CD14-positive monocyte (primary cell): ENCODE data around the gene YTHDC2. TPM values are rescaled to one million over a fixed set of nuclear protein-coding genes. Genes with fewer than 3 reads are reported as not detected.

Experiments used
- DNase-seq, 3 donors: peaks; one replicate each; pipeline ENCODE4 v3.0.0-alpha.2; 2011 to 2022
- H2AFZ ChIP-seq: 2 replicates; pipeline ENCODE4 v1.6.0; 2012; ENCODE audit warnings: mild to moderate bottlenecking, low read depth, low read length, inconsistent platforms; ENCODE audit not compliant: insufficient read depth, poor library complexity, severe bottlenecking
- H3K27ac ChIP-seq, 2 donors: 1 replicate in 1 of 2; 2 replicates in 1 of 2; pipeline ENCODE4 v1.5.1; 2012 to 2013; ENCODE audit warnings: low read length in 2 of 2, control low read depth in 1 of 2, inconsistent platforms in 1 of 2, low read depth in 1 of 2, mild to moderate bottlenecking in 1 of 2
- H3K27me3 ChIP-seq, 2 donors: one replicate each; pipeline versions ENCODE4 v1.6.0 to v1.6.1; 2011 to 2013; ENCODE audit warnings: low read length in 2 of 2; ENCODE audit not compliant: control insufficient read depth in 2 of 2, insufficient read depth in 2 of 2
- H3K36me3 ChIP-seq, 2 donors: replicated peaks in 1 of 2; 1 replicate in 1 of 2; 2 replicates in 1 of 2; pipeline versions ENCODE4 v1.5.1 to v1.6.1; 2012 to 2013; ENCODE audit warnings: low read length in 2 of 2, control low read depth in 1 of 2, inconsistent platforms in 1 of 2, mild to moderate bottlenecking in 1 of 2; ENCODE audit not compliant: insufficient read depth in 2 of 2, control insufficient read depth in 1 of 2
- H3K4me1 ChIP-seq, 2 donors: 1 replicate in 1 of 2; 2 replicates in 1 of 2; pipeline versions ENCODE4 v1.5.1 to v1.6.1; 2012 to 2013; ENCODE audit warnings: low read length in 2 of 2, control low read depth in 1 of 2, inconsistent platforms in 1 of 2, mild to moderate bottlenecking in 1 of 2, moderate library complexity in 1 of 2; ENCODE audit not compliant: insufficient read depth in 2 of 2, control insufficient read depth in 1 of 2
- H3K4me2 ChIP-seq: replicated peaks from 2 replicates; pipeline ENCODE3; 2012; ENCODE audit warnings: low read length, moderate library complexity, mild to moderate bottlenecking; ENCODE audit not compliant: poor library complexity, severe bottlenecking; ENCODE audit errors: extremely low read depth
- H3K4me3 ChIP-seq, 3 experiments: fragments of 200-600 bp in 1 of 3; sonication (generic) in 1 of 3; replicated peaks in 1 of 3; 1 replicate in 2 of 3; 2 replicates in 1 of 3; pipeline ENCODE4 v1.5.1; 2011 to 2013; ENCODE audit warnings: low read length in 3 of 3, mild to moderate bottlenecking in 3 of 3, control low read depth in 2 of 3, low read depth in 2 of 3, inconsistent platforms in 1 of 3, moderate library complexity in 1 of 3
- H3K79me2 ChIP-seq: 2 replicates; pipeline ENCODE4 v1.6.0; 2012; ENCODE audit warnings: mild to moderate bottlenecking, control low read depth, inconsistent platforms, low read length, moderate library complexity; ENCODE audit not compliant: insufficient read depth
- H3K9ac ChIP-seq: 2 replicates; pipeline ENCODE4 v1.6.0; 2017; ENCODE audit warnings: low read length, mild to moderate bottlenecking; ENCODE audit not compliant: insufficient read depth, poor library complexity, severe bottlenecking
- H3K9me3 ChIP-seq, 2 donors: replicated peaks in 1 of 2; 1 replicate in 1 of 2; 2 replicates in 1 of 2; pipeline versions ENCODE4 v1.5.1 to v1.6.1; 2012 to 2013; ENCODE audit warnings: low read length in 2 of 2, control low read depth in 1 of 2; ENCODE audit not compliant: control insufficient read depth in 1 of 2, insufficient read depth in 1 of 2
- H4K20me1 ChIP-seq: 2 replicates; pipeline ENCODE4 v1.6.0; 2012; ENCODE audit warnings: mild to moderate bottlenecking, low read length, control low read depth, moderate library complexity; ENCODE audit not compliant: insufficient read depth
- H3K27ac Mint-ChIP-seq, 7 donors: one replicate each; pipeline ENCODE4 v1.8.0; 2020; ENCODE audit warnings: mild to moderate bottlenecking in 7 of 7, mixed read lengths in 7 of 7, moderate library complexity in 6 of 7, inconsistent platforms in 2 of 7
- H3K27me3 Mint-ChIP-seq, 3 donors: one replicate each; pipeline ENCODE4 v1.8.0; 2021 to 2022; ENCODE audit warnings: low read depth in 3 of 3, mild to moderate bottlenecking in 3 of 3, mixed read lengths in 3 of 3, moderate library complexity in 3 of 3, inconsistent platforms in 1 of 3
- H3K36me3 Mint-ChIP-seq, 2 donors: one replicate each; pipeline ENCODE4 v1.8.0; 2020; ENCODE audit warnings: mixed read lengths in 2 of 2, inconsistent platforms in 1 of 2, mild to moderate bottlenecking in 1 of 2
- H3K4me1 Mint-ChIP-seq: one replicate; pipeline ENCODE4 v1.8.0; 2020; ENCODE audit warnings: mild to moderate bottlenecking, mixed read lengths
- H3K4me3 Mint-ChIP-seq, 2 donors: one replicate each; pipeline ENCODE4 v1.8.0; 2020; ENCODE audit warnings: mild to moderate bottlenecking in 2 of 2, mixed read lengths in 2 of 2, moderate library complexity in 1 of 2
- H3K9me3 Mint-ChIP-seq, 7 donors: one replicate each; pipeline ENCODE4 v1.8.0; 2020 to 2022; ENCODE audit warnings: mixed read lengths in 7 of 7, mild to moderate bottlenecking in 6 of 7, moderate library complexity in 6 of 7, inconsistent platforms in 2 of 7
- CTCF ChIP-seq: fragments of 200-600 bp; IDR thresholded peaks from one replicate; pipeline ENCODE4 v1.8.0; 2022; ENCODE audit warnings: antibody characterized with exemption, mild to moderate bottlenecking
- WGBS: methylation state at CpG from one replicate; pipeline ENCODE4 v1.1.5; 2013; ENCODE audit warnings: missing lambda C conversion rate; ENCODE audit not compliant: insufficient coverage; 5-methylcytosine and 5-hydroxymethylcytosine counted together
- intact Hi-C, 2 donors: fragments of 100-400 bp; cut with micrococcal nuclease; formaldehyde crosslinking; loops; one replicate each; pipeline versions ENCODE4 v1.15.0 to v1.15.1; 2023
- polyA plus RNA-seq, 3 donors: library from polyadenylated mRNA; depleted of rRNA in 1 of 3; unstranded in 2 of 3; stranded (reverse) in 1 of 3; fragments of 300-500 nt in 2 of 3; fragments of >200 nt in 1 of 3; fragmentation: Illumina TruSeq in 2 of 3; gene quantifications; 1 replicate in 2 of 3; 2 replicates in 1 of 3; pipeline ENCODE4 v1.2.3, GENCODE V29; 2012 to 2021

Gene YTHDC2
- polyA plus RNA-seq, 3 donors, result 5.8 to 10.3 (median 10.3) TPM

GRCh38 chr5:113505181-113505580 lies 8.3 kb upstream of the YTHDC2 start:
- Histone ChIP-seq H3K4me2 (no peak overlapping the region), H2AFZ (no peak overlapping the region), H4K20me1 (no peaks in the 10 kb centered on the region), H3K4me3 (no peak overlapping the region), H3K9me3 (no peaks in the 10 kb centered on the region), H3K36me3 (no peaks in the 10 kb centered on the region), H3K79me2 (no peaks in the 10 kb centered on the region), H3K4me1 (no peaks in the 10 kb centered on the region), H3K9ac (no peak overlapping the region), H3K27ac (no peak overlapping the region), H3K27me3 (peaks cover 78 to 94% of the 10 kb centered on the region in 2 donors)
- intact Hi-C loops, result no loop called here
- H3K4me3 Mint-ChIP-seq, result peak overlapping the region in 1 of 2 donors; percentile 43
- no peak for TF ChIP-seq CTCF
- H3K4me1 Mint-ChIP-seq, result no peaks in the 10 kb centered on the region
- H3K9me3 Mint-ChIP-seq, result peaks cover 0 to 15% (median 4%) of the 10 kb centered on the region in 7 donors
- 50% methylated on average over 1 of the region's 5 CpGs for WGBS
- H3K27me3 Mint-ChIP-seq, result peaks cover 58 to 83% (median 72%) of the 10 kb centered on the region in 3 donors
- DNase-seq, result no peak
- H3K27ac Mint-ChIP-seq, result no peak overlapping the region
- H3K36me3 Mint-ChIP-seq, result no peaks in the 10 kb centered on the region

- H4K20me1 ChIP-seq, result no peaks in the 10 kb centered on the region
- no peaks in the 10 kb centered on the region for H3K79me2 ChIP-seq
- Mint-ChIP-seq H3K27me3 (peaks cover 57 to 69% (median 58%) of the 10 kb centered on the region in 3 donors), H3K9me3 (peaks cover 0 to 5% (median 0%) of the 10 kb centered on the region in 7 donors), H3K27ac (no peak overlapping the region), H3K36me3 (no peaks in the 10 kb centered on the region), H3K4me1 (peaks cover 2% of the 10 kb centered on the region), H3K4me3 (no peak overlapping the region)
- H3K27ac ChIP-seq, result no peak overlapping the region
- no peak overlapping the region for H3K4me2 ChIP-seq
- DNase-seq, result peak in 2 of 3 donors; percentile 15 to 25
- no peak overlapping the region for H3K4me3 ChIP-seq
- H3K9me3 ChIP-seq, result no peaks in the 10 kb centered on the region
- no peaks in the 10 kb centered on the region for H3K36me3 ChIP-seq
- no peaks in the 10 kb centered on the region for H3K4me1 ChIP-seq
- H3K9ac ChIP-seq, result no peak overlapping the region
- TF ChIP-seq CTCF, result no peak
- peaks cover 78 to 86% of the 10 kb centered on the region in 2 donors for H3K27me3 ChIP-seq
- H2AFZ ChIP-seq, result no peak overlapping the region
- intact Hi-C loops, result no loop called here
Measured at GRCh38 chr5:113507601-113508000, 5.9 kb upstream of the YTHDC2 start.
